ENCODE data around the gene SLC30A3.

Gene SLC30A3

DNA sequence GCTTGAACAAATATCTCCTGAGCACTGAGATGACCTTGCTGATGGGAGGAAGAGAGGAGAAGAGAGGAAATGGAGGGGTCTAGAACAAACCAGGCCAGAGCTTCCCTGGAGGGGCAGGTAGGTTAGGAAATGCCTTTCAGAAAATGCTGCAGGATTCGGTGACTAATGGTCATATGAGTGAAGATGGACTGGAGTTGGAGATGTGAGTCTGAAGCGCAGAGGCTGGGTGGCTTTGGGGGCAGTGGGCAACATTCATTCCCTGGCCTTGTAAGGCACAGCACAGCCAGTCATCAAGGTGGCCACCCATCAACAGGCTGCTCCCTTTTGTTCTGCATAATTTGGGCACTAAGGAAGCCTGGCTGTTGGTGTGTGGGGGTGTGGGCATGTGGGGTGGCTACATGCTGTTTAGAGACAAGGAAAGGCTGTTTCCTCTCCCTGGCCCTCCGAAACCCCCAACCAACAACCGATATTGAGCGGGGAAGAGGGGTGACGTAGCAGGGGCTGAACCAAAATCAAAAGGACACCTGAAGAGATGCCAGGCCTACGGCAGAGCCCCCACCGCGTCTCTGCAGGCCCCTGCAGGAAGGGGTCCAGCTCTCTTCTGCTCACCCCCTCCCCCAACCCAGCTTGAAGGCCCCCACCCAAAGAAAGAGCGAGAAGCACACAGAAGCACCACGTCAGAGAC, 1.5 kb downstream of the SLC30A3 start:
- DNase-seq (ENCODE audit: low read depth in 4 of 4, low spot score in 1 of 4) = no peak

DNA sequence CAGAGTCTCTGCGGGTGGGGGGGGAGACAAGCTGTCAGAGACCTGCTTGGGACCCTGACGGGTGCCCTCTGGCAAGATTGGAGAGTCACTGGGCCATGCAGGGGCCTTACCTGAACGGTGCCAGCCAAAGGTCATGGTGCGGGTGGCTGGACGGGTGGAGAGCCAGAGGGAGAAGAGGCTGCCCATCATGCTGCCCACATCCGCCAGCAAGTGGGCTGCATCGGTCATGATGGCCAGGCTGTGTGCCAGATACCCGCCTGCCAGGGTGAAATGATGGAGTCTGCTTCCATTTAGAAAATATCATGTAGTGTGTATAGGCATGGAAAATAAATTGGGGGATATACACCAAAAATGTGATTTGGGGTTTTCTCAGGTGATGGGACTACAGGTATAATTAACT, 4.8 kb downstream of the SLC30A3 start:
- no peak for DNase-seq (ENCODE audit: low read depth in 4 of 4, low spot score in 1 of 4)

DNA sequence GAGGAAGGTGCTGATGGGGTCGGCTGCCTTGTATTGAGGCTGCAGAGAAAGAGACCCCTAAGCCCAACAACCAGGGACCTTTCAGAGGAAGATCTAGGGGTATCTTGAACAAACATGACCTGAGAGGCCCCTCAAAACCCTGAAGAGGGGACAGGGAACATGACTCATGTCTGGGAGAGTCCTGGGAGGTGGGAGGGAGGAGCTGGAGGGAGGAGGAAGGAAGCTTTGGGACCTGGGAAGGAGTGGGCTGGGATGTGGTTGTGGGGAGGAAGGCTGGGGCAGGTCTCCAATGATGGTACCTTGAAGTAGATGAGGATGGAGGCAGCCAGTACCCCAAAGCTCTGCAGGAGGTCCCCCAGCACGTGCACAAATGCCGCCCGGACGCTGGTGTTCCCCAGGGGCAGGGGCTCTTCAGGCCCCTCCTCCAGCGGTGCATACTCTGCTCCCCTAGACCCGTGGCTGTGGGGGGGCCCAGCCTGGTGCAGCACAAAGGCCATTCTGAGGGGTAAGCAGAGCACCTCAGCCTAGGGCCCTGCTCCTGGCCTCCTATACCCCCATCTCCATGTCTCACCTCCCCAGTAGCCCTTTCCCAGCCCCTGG, 5.9 kb downstream of the SLC30A3 start:
- no peak for DNase-seq (ENCODE audit: low read depth in 4 of 4, low spot score in 1 of 4)

DNA sequence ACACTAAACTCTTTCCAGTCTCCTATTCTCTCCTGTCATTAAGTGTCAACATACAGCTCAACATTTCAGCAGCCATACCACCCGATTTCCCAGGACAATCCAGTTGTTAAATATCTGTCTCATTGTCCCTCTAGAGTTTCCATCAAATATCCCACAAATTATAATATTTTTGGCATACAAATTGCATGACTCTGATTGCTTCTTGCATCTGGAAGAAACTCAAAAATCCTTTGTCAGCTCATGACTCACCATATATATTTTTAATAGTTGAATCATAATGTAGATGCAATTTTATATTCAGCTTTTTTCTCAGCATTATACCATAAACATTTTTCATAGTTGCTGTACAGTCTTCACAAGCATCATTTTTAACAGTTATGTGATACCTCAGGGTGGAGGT, 7.2 kb downstream of the SLC30A3 start:
- no peak for DNase-seq (ENCODE audit: low read depth in 4 of 4, low spot score in 1 of 4)

DNA sequence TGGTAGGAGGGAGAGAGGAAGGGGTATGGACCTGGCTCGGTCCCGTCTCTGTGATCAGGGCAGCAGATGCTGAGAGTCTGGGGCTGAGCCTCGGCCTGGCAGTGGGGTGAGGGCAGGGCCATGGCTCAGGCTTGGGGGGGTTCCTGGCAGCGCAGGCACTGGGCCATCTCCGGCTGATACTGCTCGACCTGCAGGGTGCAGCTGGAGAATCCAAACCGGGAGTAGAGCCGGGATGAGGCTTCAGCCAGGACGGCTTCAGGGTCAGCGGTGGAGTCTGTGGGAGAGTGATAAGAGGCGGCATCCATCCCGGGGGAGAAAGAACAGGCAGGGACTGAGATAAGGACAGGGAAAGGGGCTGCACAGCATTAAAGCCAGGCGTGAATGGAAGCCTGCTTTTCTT, 7.7 kb downstream of the SLC30A3 start:
- DNase-seq (ENCODE audit: low read depth in 4 of 4, low spot score in 1 of 4) = no peak

DNA sequence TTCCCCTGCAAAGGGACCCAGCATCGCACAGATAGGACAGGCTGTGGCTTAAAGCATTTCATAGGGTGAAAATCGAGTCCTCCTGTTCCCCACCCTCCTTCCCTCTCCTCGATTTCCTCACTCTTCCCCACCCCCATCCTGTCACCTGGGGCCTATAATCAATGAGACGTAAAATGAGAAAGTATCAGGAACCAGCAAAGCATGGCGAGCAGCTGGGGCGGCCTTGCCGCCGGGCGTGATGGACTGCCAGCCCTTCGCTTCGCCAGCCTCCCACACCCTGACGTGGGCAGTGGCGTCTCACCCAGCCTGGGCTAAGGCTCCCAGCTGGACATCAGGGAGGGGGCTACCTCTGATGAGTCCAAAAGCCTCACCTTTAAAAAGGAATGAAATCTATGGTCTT, 11.1 kb downstream of the SLC30A3 start:
- no peak for DNase-seq (ENCODE audit: low read depth in 4 of 4, low spot score in 1 of 4)

DNA sequence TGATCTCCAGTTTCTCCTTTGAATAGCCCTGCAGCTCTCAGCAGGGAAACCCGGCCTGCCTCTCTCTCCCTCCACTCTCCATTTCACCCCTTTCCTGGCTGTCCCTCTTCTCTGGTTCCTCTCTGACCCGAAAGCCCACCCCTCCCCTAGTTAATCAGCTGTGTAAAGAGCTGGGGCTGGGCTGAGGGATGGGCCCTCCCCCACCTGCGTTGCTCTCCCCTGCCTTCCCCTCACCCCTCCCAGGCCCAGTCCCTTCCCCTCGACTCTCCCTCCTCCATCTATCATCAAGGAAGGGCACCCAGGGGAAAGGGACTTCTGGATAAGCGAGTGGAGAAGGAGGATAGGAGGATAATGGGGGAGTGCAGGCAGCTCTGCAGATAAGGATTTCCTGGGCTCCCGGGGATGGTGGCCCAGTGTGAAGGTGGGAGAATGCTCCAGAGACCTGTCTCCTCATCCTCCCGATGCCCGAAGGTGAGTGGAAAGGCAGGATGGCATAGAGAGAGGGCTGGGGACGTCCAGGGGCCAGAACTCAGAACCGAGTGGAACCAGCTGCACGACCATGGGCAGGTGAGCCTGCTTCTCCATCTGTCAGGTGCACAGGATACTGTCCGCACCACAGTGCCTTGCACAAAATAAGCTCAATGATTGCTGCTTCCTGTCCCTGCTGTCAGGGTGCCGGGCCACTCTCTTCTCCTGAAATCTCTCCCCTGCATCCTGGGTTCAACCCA, 12.0 kb downstream of the SLC30A3 start:
- no peak for DNase-seq (ENCODE audit: low read depth in 4 of 4, low spot score in 1 of 4)

DNA sequence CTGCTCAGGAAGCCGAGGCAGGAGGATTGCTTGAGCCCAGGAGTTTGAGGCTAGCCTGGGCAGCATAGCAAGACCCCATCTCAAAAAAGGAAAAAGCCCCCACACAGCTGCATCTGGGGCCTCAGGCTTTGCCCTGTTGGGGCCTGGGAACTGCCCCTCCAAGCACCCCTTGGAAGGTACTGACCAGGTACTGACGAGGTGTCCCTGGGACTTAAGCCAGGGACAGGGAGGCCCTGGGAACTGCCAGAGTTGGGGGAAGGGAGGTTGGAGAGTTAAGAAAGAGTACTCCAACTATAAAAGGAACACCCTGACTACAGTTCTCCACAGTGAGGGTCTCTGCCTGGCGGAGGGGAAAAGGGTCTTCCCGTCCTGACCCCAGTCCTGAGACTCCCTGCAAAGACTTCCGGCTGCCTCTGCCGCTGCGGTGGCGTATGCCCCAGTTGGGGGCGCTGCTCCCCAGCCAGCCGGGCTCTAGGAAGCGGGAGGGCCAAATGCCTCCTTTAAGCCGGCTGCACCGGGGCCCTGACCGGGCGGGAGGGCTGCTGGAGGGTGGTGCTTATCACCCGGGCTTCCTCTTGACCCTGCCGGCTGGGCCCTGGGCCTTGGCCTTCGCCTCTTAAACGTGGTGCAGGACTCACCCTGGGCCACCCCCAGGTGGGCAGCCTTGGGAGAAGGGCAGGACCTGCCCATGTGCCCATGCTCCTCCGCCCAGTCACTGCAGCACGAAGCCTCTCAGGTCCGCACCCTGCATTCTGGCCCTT, 12.8 kb downstream of the SLC30A3 start:
- DNase-seq (ENCODE audit: low read depth in 4 of 4, low spot score in 1 of 4) = peak in 1 of 4 experiments; percentile 37

DNA sequence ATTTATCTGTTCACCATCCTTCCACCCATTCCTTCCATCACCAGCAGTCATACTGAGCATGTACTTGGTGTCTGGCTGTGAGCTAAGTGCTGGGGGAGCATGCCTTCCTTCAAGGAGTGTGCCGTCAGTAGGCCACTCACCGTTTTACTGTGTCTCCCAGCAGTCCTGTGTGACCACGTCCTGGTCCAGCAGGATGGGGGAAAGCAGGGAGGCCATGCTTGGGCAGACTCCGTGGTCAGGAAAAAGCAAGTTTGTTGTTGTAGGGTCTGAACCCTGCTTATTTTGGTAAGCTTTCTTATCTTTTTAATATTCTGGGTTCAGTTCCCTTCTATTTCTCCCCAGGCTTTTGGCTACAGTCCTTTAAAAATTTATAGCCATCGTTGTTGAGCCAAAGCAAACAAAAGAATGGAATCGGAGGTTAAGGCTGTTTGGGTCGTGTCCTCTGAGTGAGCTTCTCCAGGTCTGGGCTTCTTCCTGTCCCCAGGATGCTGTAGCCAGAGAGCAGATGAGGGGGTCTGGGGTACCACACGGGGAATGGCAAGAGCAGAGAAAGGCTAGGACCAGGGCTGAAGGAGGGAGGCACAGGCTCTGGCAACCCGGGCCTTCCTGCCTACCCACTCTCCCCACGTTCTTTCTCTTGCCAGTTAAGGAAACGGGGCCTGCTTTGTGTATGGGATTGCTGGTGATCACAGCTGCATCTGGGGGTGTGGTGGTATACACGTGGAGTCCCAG, 13.5 kb downstream of the SLC30A3 start:
- no peak for DNase-seq (ENCODE audit: low read depth in 4 of 4, low spot score in 1 of 4)

DNA sequence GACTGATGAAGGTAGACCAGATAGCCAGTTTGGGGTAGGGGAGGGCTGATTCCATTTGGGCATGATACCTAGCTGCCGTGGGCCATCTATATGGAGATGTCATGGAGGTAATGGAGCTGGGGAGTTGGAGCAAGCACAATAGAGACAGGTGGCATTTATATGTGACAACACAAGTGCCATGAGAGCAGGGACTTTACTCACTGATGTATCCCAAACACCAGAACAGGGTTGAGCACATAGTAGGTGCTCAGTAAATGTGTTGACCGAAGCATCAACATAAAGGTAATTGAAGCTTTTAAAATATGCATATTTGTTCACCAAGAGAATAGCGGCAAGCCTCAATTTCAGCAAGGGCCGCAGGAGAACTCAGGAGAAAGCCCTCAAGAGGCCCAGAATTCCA, 15.0 kb downstream of the SLC30A3 start:
- no peak for DNase-seq (ENCODE audit: low read depth in 4 of 4, low spot score in 1 of 4)

DNA sequence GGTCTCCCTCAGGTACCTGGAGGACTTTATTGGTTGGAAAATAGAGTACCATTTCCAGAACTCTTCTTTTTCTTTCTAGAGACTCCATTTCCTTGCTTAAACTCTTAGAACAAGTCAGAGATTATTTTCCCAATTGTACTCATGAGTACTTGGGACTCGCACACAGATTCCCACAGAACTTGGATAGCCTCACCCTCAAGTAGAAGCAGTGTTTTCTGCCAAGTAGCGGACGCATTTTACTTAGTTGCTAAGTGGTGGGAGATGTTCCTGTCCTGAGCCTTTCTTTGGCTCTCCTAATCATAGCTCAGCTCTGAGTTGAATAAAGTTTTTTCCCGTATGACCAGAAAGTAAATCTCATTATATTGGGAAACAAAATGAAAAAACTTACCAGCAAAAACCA, 17.2 kb downstream of the SLC30A3 start:
- no peak for DNase-seq (ENCODE audit: low read depth in 4 of 4, low spot score in 1 of 4)

DNA sequence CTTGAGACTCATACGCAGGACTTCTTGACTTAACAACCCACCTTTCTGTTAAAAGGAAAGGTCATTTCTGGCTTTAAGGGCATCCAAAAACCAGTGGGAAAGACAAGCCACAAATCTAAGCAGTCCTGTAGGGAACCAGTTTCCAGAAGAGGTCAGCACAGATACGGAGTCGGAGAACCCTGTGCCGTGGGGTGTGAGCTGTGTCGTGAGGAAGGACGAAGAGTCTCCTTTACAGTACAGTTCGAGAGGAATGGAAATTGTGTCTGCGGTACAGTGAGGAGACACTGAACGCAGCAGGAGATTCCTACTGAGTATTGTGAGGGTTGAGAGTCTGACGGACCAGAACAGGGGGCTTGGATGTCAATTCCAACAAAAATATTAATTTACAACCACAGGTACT, 17.7 kb downstream of the SLC30A3 start:
- no peak for DNase-seq (ENCODE audit: low read depth in 4 of 4, low spot score in 1 of 4)

DNA sequence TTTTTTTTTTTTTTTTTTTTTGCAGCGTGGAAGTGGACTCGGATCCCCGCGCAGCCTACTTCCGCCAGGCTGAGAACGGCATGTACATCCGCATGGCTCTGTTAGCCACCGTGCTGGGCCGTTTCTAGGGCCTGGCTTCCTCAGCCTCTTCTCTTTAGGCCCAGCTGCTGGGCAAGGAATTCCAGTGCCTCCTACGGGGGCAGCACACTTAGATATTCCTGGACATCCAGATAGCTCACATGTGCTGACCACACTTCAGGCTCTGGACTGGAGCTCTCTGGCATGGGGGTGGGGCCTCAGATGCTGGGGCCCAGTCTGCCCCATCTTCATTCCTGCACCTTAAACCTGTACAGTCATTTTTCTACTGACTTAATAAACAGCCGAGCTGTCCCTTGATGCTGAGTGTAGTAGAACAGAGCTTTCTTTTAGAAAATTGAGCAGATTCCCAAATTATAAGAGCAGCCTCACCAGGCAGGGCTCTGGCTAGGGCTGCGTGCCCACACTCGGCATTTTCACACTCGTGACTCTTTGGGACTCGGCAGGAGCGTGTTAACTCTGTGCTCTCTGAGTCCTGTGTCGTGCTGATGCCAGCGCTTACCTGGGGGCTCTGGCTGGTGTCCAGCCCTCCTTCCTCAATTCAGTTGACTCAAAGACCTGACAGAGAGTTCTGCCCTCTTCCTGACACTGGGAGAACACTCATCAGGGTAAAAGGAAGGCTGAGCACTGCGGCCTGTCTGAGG, 19.3 kb downstream of the SLC30A3 start:
- no peak for DNase-seq (ENCODE audit: low read depth in 4 of 4, low spot score in 1 of 4)

DNA sequence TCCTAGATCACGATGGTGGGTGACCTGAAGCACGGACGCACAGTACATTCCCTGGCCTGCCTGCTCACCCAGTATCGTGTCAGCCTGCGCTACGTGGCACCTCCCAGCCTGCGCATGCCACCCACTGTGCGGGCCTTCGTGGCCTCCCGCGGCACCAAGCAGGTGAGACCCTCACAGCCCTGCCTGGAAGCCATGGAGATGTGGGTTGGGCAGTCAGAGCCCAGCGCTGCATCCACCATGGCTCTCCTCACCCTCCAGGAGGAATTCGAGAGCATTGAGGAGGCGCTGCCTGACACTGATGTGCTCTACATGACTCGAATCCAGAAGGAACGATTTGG, 20.3 kb downstream of the SLC30A3 start:
- DNase-seq (ENCODE audit: low read depth in 4 of 4, low spot score in 1 of 4) = no peak

DNA sequence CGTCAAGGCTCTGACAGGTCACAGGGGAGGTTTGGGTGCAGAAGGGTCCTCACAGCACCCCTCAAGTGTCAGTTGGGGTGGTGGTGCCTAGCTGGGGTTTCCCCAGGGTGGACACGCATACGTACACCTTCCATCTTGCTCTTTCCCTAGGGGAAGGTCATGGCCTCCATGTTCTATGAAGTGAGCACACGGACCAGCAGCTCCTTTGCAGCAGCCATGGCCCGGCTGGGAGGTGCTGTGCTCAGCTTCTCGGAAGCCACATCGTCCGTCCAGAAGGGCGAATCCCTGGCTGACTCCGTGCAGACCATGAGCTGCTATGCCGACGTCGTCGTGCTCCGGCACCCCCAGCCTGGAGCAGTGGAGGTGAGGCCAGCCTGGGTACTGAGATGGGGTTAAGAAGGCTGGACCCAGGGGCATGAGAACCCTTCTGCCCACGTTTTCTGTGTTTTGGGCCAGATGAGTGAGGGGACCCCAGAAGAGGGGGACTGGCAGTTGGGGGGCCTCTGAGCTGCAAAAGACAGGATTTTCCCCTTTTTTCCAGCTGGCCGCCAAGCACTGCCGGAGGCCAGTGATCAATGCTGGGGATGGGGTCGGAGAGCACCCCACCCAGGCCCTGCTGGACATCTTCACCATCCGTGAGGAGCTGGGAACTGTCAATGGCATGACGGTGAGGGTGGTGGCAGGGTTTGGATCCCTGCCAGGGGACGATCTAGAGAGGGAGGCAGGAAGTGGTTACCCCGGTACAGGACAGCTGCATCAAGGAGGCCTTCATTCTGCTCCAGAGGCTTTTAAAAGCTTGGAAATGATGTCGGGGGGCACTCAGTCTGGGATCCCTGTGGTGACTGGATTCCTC, 20.9 kb downstream of the SLC30A3 start:
- DNase-seq (ENCODE audit: low read depth in 4 of 4, low spot score in 1 of 4) = no peak

DNA sequence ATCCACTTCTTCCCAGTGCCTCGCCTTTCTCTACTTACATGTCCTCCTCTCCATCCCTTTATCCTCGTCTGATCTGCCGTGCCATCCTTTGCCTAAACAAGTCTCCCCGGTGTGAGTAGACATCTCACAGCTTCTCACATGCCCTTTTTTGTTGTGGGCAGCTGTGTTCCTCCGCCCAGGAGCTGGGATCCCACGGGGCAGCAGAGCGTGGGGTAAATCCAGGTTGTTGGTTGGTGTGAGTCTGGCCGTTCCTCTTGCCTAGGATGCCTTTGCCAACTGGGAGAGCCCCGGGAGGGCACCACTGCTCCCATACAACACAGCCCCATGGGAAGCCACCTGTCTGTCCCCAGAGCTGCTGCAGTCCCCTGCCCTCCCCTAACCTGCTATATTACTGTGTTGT, 22.4 kb downstream of the SLC30A3 start:
- DNase-seq (ENCODE audit: low read depth in 4 of 4, low spot score in 1 of 4) = no peak

DNA sequence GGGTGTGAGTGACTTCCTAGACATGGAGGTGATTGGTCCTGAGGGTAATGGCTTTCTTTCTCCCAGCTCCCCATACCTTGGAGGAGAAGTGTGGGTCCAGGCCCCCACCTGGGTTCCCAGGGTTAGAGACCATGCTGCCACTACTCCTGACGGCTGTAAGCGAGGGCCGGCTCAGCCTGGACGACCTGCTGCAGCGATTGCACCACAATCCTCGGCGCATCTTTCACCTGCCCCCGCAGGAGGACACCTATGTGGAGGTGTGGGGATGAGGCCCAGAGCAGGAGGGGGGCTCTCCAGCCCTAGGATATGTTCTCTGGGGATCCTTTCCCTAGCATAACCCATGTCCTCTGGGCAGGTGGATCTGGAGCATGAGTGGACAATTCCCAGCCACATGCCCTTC, 23.9 kb downstream of the SLC30A3 start:
- DNase-seq (ENCODE audit: low read depth in 4 of 4, low spot score in 1 of 4) = no peak

DNA sequence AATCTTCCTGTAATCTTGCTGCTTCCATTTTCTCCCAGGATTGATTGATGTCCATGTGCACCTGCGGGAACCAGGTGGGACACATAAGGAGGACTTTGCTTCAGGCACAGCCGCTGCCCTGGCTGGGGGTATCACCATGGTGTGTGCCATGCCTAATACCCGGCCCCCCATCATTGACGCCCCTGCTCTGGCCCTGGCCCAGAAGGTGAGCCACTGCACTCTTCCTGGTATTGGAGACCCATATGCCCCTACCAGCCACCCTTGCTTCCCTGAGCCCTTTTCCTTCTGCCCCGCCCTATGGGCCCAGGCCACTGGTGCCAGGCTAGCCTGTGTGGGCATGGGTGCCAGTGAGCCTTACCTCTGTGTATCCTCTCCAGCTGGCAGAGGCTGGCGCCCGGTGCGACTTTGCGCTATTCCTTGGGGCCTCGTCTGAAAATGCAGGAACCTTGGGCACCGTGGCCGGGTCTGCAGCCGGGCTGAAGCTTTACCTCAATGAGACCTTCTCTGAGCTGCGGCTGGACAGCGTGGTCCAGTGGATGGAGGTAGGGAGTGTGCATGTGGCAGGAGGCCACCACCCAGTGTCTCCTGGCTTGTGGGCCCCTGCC, 25.4 kb downstream of the SLC30A3 start:
- no peak for DNase-seq (ENCODE audit: low read depth in 4 of 4, low spot score in 1 of 4)

DNA sequence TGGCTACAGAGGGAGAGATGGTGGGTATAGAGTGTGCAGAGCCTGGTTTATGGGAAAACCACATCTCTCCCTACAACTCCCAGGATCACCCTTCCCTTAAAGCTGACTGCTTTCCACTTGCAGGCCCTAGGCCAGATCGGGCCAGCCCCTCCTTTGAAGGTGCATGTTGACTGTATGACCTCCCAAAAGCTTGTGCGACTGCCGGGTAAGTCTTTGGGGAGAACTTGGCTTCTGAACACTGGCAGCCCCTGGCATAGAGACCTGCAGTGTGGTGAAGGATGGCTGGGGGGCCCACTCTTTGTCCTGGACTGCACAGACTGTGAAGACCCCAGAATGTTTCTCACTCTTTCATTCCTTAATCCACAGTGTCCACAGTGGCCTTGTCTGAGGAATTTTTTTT, 26.2 kb downstream of the SLC30A3 start:
- no peak for DNase-seq (ENCODE audit: low read depth in 4 of 4, low spot score in 1 of 4)

Measured in stimulated activated CD4-positive, alpha-beta T cell treated with anti-CD3 and anti-CD28 coated beads, Interleukin-1b, Interleukin-23, amount 100 ng/mL, for 24 hours (primary cell).